Sciatic nerve (tissue), 2 donors: ENCODE measurements around the gene EXOG. TPM values are rescaled to one million over a fixed set of nuclear protein-coding genes. Genes with fewer than 3 reads are reported as not detected.

Experiments
- ATAC-seq: fragments of 200-7000 bp; cut with Tn5 transposase; one replicate; pipeline ENCODE4 v1.9.1; 2020; ENCODE audit warnings: mild to moderate bottlenecking, moderate library complexity
- DNase-seq: peaks from one replicate; pipeline ENCODE4 v3.0.0-alpha.2; 2020; ENCODE audit warnings: low spot score
- intact Hi-C: fragments of 100-400 bp; cut with DNase I; formaldehyde crosslinking; loops from one replicate; pipeline ENCODE4 v1.14.2; 2022
- total RNA-seq: library from RNA; stranded (reverse); fragmentation: NEBNext Ultra II Directional; extraction: Animal tissue kit (Norgen Biotek cat#: 25700); gene quantifications from one replicate; pipeline ENCODE4 v1.2.1, GENCODE V29; 2021
- donor health status: DM: no; HTN: no; CAD: no.
- donor health status: DM: no; HTN: no; CAD: no.

EXOG gene
- total RNA-seq, 1 donor from 2014 or later = 16.7 TPM

DNA sequence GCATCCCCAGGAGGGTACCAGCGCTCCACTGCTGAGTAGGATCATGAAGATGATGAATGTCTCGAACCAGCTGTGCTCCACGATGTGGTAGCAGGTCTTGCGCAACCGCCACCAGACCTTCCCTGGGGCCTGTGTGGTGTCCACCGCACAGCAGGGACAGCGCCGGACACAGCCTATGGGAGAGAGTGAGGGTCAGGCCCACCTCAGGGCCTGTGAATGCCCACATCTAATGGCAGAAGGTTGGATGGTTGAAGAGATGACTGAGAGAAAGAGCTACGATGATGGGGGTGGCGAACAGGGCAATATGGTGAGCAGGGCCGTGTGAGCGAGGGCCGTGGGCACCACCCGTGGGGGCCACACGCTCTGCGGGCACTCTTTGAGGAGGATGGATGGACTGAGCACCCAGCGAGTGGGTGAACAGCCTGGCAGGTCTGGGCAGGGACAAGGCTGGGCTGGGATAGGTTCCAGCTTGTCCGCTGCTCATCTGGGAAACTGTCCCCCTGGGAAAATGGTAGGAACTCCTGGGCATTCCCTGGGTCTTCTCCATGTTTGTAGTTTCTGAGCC lies 79.2 kb downstream of the EXOG start:
- DNase-seq (peak; percentile 45), ATAC-seq (no peak)
- intact Hi-C loops = no loop called here

Other genes starting within 250 kb of the EXOG start
- gene SLC22A13, start 230.5 kb upstream of the EXOG start, total RNA-seq = 0.98 TPM
- gene SLC22A14, start 214.0 kb upstream of the EXOG start, total RNA-seq = 0.13 TPM
- gene XYLB, start 149.6 kb upstream of the EXOG start, total RNA-seq = 5.3 TPM
- gene ACVR2B, start 42.5 kb upstream of the EXOG start, total RNA-seq = 13.1 TPM
- 2.7 TPM for gene SCN5A, start 153.3 kb downstream of the EXOG start, total RNA-seq